ENCODE data around the gene CCDC88C.

The CCDC88C gene

DNA sequence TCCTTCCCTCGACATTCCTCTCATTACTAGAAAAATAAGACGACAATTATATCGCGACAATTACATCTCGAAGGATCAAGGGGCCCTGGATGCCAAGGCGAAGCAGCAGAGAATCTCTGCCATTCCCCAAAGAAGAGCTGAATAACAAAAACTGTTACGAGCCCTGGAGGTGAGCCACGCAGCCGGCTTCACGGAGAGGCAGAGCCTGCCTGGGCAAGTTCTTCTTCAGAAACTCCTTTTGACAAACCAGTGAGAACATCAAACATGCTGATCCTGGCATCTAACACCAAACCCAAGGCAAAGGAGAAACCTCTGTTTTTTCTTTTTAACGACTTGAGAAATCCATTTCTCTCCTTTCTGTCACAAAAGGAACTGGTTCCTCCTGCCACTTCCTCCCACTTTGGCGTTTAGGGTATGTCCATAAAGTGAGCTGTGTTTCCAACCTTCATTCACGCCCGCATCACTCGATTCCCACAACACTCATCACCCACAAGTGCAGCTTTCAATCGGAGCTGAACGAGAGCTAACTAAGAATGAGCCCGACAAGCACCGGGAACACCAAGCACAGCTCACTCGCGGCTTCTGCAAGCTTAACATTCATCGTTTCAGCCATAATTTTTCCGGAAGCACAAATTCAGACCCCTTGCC, 21.5 kb downstream of the CCDC88C start:
- no peak overlapping the region for H3K4me2 ChIP-seq (ENCODE audit: insufficient read depth, low read length)
- H2AFZ ChIP-seq (ENCODE audit: low read depth, low read length): no peak overlapping the region
- no peak overlapping the region for H3K4me3 ChIP-seq (ENCODE audit: low read depth in 1 of 2, low read length in 2 of 2)
- no peaks in the 10 kb centered on the region for H3K27me3 ChIP-seq (ENCODE audit: insufficient read depth, low read length, poor library complexity)
- peaks cover 95% of the 10 kb centered on the region for H3K79me2 ChIP-seq (ENCODE audit: insufficient read depth, low read length)
- H3K36me3 ChIP-seq (ENCODE audit: insufficient read depth, low read length): peaks cover 10% of the 10 kb centered on the region
- H4K20me1 ChIP-seq (ENCODE audit: insufficient read depth, low read length): peaks cover 89% of the 10 kb centered on the region
- ATAC-seq (ENCODE audit: insufficient read depth, low read depth): no peak
- H3K9me3 ChIP-seq (ENCODE audit: insufficient read depth, low read length, severe bottlenecking): no peaks in the 10 kb centered on the region
- no peak for DNase-seq
- TF ChIP-seq, protein P1, sequence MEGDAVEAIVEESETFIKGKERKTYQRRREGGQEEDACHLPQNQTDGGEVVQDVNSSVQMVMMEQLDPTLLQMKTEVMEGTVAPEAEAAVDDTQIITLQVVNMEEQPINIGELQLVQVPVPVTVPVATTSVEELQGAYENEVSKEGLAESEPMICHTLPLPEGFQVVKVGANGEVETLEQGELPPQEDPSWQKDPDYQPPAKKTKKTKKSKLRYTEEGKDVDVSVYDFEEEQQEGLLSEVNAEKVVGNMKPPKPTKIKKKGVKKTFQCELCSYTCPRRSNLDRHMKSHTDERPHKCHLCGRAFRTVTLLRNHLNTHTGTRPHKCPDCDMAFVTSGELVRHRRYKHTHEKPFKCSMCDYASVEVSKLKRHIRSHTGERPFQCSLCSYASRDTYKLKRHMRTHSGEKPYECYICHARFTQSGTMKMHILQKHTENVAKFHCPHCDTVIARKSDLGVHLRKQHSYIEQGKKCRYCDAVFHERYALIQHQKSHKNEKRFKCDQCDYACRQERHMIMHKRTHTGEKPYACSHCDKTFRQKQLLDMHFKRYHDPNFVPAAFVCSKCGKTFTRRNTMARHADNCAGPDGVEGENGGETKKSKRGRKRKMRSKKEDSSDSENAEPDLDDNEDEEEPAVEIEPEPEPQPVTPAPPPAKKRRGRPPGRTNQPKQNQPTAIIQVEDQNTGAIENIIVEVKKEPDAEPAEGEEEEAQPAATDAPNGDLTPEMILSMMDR (IDR thresholded peaks at IDR 0.05; ENCODE audit: borderline replicate concordance, extremely low read depth, low read length, poor library complexity, severe bottlenecking): no peak
- peaks cover 50% of the 10 kb centered on the region for H3K4me1 ChIP-seq (ENCODE audit: insufficient read depth, low read length)
- peak overlapping the region; percentile 74 for H3K27ac ChIP-seq (ENCODE audit: low read length)
- H3K9ac ChIP-seq (ENCODE audit: low read depth, low read length): no peak overlapping the region

DNA sequence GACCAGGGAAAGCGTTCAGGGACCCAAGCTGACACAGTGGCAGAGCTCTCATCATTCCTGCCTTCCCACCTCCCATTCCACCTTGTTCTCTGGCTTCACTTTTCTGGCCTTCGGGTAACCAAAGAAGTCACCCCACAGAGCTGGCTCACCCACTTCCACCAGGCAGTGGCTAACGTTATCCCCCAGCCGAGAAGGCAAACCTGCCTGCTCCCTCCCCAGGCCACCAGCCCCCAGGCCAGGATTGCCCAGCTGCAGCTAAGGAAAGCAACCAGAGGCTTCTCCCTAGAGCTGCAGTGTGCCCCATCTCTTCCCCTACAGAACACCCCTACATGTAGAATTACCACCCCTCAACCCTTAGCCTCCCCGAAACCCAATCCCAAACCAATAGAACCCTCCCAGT, 22.2 kb downstream of the CCDC88C start:
- no peak overlapping the region for H3K27ac ChIP-seq (ENCODE audit: low read length)
- peaks cover 10% of the 10 kb centered on the region for H3K36me3 ChIP-seq (ENCODE audit: insufficient read depth, low read length)
- no peak for DNase-seq
- H3K4me3 ChIP-seq (ENCODE audit: low read depth in 1 of 2, low read length in 2 of 2): no peak overlapping the region
- no peak for ATAC-seq (ENCODE audit: insufficient read depth, low read depth)
- H3K79me2 ChIP-seq (ENCODE audit: insufficient read depth, low read length): peaks cover 96% of the 10 kb centered on the region
- H3K9ac ChIP-seq (ENCODE audit: low read depth, low read length): no peak overlapping the region
- H3K27me3 ChIP-seq (ENCODE audit: insufficient read depth, low read length, poor library complexity): no peaks in the 10 kb centered on the region
- no peaks in the 10 kb centered on the region for H3K9me3 ChIP-seq (ENCODE audit: insufficient read depth, low read length, severe bottlenecking)
- no peak overlapping the region for H2AFZ ChIP-seq (ENCODE audit: low read depth, low read length)
- no peak overlapping the region for H3K4me2 ChIP-seq (ENCODE audit: insufficient read depth, low read length)
- H4K20me1 ChIP-seq (ENCODE audit: insufficient read depth, low read length): peaks cover 90% of the 10 kb centered on the region
- peaks cover 46% of the 10 kb centered on the region for H3K4me1 ChIP-seq (ENCODE audit: insufficient read depth, low read length)
- no peak for TF ChIP-seq EZH2 (IDR thresholded peaks at IDR 0.05; ENCODE audit: borderline replicate concordance, low read depth, low read length, severe bottlenecking)
- TF ChIP-seq, protein P1 (IDR thresholded peaks at IDR 0.05; ENCODE audit: borderline replicate concordance, extremely low read depth, low read length, poor library complexity, severe bottlenecking): no peak

DNA sequence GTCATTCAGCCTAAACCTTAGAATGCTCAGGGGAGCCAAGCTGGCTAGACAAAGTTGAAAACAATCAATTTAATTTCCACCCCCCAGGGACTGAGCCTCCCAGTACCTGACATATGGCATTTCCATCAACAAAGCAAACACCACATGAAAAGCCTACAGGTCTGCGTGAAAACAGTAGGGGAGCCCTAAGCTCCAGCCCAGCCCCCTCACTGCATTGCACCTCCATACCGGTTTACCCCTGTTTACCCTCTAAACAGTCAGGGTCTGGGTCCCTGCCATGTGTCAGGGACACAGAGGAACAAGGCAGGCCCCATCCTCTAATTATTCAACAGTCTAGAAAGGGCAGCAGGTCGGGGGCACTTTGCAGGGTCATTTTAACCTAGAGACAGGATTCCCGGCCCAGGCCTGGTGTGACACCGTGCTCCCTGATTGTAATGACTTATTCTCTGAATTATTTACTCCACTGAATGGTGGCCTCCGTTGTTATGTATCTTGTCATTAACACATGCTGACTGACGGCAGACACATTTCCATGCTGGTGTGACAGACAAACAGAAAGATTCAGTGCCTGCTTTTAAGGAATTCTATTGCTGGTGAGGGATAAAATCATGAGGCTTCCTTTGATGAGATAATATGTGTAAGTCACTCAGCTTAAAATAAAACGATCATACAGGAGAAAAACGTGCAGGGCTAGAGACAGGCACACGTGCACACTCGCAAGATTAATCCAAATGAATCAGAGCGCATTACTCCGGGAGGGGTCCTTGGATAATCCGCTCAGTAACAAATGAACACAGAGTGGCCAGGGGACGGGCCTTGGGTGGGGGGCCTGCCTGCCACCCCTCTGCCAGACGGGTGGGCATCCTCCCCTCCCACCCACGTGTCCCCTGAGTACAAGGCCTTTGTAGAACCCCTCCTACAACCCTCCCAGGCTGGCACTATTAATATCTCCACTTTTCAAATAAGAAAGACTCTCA, 23.2 kb downstream of the CCDC88C start:
- ATAC-seq (ENCODE audit: insufficient read depth, low read depth) (no peak), DNase-seq (no peak)
- Histone ChIP-seq H3K9me3 (ENCODE audit: insufficient read depth, low read length, severe bottlenecking) (no peaks in the 10 kb centered on the region), H3K27me3 (ENCODE audit: insufficient read depth, low read length, poor library complexity) (no peaks in the 10 kb centered on the region), H3K4me1 (ENCODE audit: insufficient read depth, low read length) (peaks cover 37% of the 10 kb centered on the region), H4K20me1 (ENCODE audit: insufficient read depth, low read length) (peaks cover 89% of the 10 kb centered on the region), H3K4me2 (ENCODE audit: insufficient read depth, low read length) (no peak overlapping the region), H3K4me3 (ENCODE audit: low read depth in 1 of 2, low read length in 2 of 2) (no peak overlapping the region), H3K36me3 (ENCODE audit: insufficient read depth, low read length) (peaks cover 10% of the 10 kb centered on the region), H2AFZ (ENCODE audit: low read depth, low read length) (no peak overlapping the region), H3K27ac (ENCODE audit: low read length) (no peak overlapping the region; the same call in 1 of the 2 replicates), H3K79me2 (ENCODE audit: insufficient read depth, low read length) (peaks cover 95% of the 10 kb centered on the region), H3K9ac (ENCODE audit: low read depth, low read length) (no peak overlapping the region)
- TF ChIP-seq EZH2 (IDR thresholded peaks at IDR 0.05; ENCODE audit: borderline replicate concordance, low read depth, low read length, severe bottlenecking): no peak
- TF ChIP-seq, protein P1 (IDR thresholded peaks at IDR 0.05; ENCODE audit: borderline replicate concordance, extremely low read depth, low read length, poor library complexity, severe bottlenecking): no peak

All from DND-41 (cell line).